HG02759 (cell line): ENCODE data around the gene DOCK7.
"Not testable (repeated sequence)": the region's sequence is repeated elsewhere in the genome, so short reads cannot be mapped to it uniquely, and the experiment has no call there.

ENCODE experiments used
- ATAC-seq: cut with Tn5 transposase; IDR thresholded peaks from one replicate; pipeline ENCODE4 v1.9.1; 2021; ENCODE audit warnings: mild to moderate bottlenecking, moderate library complexity; ENCODE audit not compliant: unreplicated experiment

DOCK7 gene

DNA sequence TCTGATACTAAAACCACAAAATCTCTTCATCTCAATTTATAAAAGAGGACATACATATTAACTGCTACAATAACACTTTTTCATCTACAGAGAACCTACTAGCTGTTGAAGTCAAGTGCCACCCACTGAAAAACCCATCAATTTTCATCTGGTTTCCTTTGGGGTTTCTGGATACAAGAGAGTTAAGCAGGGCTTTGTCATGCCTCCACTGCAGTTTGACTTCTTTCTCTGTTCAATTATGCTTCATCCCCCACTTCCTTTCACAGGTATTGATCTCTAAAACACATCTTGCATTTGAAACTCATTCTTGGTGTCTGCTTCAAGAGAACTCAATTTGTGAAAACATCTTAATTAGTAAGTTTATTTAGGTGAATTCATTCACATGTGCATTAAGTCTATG, 151.3 kb downstream of the DOCK7 start:
- no peak for ATAC-seq

DNA sequence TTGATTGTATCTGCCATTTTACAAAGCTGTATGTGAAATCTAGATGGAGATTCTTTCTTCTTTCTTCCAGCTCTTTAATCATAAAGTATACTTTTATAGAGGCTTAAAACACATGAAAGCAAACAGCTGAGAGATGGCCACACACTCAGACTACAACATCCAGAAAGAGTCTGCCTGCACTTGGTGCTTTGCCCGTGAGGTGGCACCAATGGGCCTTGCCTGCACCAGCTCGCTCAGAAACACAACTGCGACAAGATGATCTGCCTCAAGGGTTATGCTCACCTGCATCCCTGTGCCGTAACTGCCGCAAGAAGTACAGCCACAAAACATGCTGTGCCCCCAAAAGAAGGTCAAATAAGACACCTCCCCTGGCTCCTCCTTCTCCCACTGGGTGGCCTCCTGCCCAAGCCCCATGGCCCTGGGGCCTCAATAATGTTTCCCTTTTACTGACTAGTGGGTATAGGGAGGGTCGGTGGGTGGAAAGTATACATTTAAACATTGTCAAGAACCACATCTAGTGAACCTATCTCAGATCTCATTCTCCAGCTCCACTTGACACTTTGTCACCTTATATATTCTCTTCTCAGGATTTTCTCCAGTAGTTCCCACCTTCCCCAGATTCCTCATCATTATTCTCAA, 157.6 kb downstream of the DOCK7 start:
- no peak for ATAC-seq

DNA sequence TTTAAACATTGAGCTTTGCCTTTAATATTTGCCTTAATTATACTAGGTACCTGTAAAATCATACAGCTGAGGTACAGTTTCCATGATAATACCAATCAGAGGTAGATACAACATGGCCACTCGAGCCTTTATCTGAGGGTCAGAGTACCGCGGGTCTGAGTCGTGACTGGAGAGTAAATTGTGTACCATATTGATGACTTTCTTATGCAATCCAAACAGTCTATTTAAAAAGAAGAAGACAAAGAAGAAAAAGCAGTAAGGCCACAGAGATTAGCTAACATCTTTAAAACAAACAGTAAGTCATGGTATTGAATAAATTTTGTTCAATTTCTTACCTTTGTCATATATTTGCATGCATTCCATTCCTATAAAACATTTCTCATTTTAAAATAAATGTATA, 159.0 kb downstream of the DOCK7 start:
- no peak for ATAC-seq

DNA sequence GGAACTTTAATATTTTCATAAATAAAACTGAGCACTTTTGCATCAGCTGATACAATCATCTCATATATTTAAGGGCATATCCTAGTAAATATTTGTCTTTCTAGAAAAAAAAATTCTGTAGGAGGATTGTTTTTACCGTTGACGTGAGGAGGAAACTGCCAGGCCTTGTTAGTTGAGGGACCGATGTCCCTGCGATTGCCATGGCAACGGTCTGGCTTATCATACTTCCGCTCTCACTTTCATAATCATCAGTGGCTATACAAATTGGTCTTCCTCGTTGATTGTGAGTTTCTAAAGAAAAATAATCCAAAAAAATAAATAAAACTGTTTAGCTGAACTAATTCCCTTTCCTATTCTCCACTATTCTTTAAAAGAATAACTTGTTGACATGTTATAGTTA, 160.2 kb downstream of the DOCK7 start:
- no peak for ATAC-seq

DNA sequence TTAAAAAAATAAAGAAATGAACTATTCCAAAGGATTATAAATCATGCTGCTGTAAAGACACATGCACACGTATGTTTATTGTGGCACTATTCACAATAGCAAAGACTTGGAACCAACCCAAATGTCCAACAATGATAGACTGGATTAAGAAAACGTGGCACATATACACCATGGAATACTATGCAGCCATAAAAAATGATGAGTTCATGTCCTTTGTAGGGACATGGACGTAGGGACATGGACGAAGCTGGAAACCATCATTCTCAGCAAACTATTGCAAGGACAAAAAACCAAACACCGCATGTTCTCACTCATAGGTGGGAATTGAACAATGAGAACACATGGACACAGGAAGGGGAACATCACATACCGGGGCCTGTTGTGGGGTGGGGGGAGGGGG, 160.8 kb downstream of the DOCK7 start:
- not testable (repeated sequence) for ATAC-seq

DNA sequence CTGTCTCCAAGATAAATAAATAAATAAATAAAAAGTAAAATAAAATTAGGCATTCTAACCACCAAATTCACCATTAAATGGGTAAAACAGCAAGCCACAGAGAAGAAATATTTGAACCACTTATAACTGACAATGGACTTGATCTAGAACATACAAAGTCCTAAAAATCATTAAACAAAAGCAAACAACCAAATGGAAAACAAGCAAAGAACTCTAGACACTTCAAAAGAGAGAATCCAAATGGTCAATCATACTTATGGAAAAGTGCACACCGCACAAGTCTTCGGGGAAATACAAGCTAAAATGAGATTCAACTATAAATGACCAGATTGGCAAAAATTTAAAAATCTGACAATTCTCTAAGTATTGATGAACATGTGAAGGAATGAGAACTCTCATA, 164.3 kb downstream of the DOCK7 start:
- ATAC-seq: no peak

DNA sequence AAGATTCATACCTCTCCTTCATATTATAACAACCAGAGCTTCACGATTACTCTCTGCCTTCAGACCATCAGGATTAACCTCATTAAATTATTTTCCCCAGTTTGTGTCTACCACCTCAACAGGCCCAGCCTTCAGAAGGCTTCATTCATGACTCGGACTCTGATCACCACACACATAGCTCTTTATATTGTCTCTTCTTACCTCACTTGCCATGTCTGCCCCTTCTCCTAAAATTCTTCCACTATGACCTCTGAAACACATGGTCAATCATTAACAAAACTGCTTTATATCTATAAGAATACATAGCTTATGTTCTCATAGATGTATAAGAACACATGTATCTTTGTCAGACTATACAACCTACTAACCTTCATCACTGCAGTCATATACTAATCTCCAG, 171.6 kb downstream of the DOCK7 start:
- ATAC-seq: no peak

DNA sequence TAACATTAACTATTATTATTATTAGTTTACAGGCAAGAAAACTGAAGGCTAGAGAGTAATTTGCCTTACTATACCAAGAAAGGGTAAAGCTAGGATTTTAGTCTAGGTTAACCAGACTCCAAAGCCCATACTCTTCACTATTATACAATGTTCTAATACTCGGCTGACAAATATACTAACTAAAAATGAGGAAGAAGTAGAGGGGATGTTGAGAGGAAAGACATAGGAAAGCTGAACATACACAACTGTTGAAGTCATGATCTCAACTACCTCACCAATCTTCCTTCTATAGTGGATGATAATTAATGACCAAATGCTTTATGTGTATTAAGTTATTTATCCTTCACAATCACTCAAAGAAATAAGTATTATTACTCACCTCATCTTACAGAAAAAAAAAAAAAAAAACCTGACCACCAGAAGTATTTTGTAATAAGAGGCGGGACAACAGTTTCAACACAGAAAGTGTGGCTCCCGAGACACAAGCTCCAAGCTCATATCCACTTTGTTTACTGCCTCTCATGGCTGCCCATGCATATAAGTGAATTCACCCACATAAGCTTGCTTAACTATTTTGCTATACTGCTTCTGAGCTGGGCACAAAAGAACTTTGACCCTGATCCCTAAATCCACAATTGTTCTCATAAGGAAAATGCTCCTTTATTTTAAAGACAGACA, 173.3 kb downstream of the DOCK7 start:
- ATAC-seq: no peak

DNA sequence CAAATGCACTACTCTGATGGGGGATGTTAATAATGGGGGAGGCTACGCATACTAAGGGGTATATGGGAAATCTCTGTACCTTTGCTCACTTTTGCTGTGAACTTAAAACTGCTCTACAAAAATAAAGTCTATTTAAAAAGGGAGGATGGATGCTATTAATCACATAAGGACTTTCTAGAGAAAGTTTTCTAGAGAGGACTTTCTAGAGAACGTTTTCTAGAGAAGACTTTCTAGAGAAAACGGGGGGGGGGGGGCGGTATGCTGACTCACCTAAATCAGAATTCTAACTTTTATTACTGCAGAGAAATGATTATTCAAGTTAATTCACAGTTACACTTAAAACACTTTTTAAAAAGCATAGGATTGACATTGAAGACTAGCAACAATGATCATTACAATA, 175.2 kb downstream of the DOCK7 start:
- no peak for ATAC-seq

DNA sequence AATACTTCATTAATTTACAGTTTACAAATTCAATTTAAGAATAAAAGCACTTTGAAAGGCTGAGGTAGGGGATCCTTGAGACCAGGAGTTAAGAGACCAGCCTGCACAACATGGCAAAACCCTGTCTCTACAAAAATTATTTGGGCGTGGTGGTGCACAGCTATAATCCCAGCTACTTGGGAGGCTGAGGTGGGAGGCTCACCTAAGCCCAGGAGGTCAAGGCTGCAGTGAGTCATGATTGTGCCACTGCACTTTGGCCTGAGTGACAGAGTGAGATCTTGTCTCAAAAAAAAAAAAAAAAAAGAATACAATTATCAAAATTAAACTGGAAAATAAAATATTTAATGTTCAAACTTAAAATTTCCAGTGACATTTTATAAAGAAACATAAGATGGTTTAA, 179.2 kb downstream of the DOCK7 start:
- no peak for ATAC-seq

DNA sequence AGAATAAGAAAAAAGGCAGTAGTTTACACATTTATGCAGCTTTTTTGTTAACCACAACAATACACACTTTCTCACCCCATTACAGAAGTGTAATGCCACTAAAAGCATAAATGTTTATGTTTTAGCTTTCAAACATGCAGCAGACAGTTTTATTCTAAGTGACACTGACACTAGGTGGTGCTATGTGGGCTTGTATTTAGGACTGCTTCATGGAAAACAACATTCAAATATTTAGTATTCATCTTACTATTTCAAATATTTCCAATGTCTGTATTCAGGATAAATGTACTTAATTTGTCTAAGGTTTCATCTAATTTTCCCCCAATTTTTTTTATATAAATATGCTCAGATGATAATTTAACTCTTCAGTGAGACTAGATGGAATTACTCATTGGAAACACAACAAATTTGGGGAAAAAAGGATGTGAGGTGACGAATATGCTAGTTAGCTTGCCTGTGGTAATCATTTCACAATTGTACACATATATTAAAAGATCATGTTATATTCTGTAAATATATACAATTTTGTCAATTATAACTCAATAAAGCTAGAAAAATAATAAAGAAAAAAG, 179.9 kb downstream of the DOCK7 start:
- no peak for ATAC-seq

DNA sequence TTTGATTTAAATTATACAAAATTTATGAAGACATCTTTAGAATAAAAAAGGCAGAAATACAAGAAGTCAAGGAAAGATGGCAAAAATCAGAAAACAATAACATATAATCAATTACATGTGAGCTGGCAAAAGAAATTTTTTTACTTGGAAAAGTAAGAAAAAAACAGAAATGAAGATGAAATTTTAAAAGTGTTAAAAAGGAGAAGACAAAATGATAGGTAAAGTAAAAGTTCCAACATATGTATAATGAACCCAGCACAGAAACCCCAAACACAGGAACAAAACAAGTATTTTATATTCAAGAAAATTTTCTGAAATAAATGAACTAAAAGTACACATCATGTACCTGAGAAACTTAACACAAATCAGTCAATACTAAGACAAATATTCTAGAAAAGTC, 188.0 kb downstream of the DOCK7 start:
- ATAC-seq: no peak

DNA sequence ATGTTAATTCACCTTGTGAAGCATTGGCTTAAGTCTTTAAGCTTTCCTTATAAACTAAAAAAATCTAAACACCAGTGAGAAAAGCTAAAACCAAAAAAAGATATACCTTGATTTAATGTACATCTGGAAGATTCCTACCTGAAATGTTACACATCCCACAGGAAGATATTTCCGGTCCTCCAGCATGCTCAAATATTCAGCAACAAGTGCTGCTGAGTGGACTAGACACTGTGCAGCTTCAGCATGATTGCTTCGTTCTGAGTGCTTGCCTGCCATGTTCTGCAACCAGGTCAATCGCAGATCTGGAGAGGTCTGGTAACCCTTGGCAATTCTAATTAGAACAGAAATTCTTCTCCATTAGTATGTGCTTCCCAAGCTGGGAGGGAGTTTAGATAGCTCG, 194.0 kb downstream of the DOCK7 start:
- ATAC-seq: no peak

DNA sequence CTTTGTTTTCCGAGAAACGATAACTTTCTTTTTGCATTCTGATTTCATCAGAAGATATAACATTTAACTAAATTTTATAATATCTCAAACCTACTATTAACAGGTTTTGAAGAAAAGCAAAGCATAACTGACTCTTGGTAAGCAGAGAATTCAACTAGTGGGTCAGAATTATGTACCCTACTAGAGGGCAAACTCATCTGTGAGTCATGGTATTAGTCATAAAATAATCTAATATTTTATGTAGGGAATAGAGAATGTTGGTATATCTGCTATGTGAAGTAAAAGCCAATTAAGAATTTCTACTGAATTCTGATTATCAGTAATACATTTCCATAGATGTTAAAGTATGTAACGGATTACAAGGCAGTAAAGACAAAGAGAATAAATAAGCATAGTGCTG, 194.5 kb downstream of the DOCK7 start:
- ATAC-seq: no peak

DNA sequence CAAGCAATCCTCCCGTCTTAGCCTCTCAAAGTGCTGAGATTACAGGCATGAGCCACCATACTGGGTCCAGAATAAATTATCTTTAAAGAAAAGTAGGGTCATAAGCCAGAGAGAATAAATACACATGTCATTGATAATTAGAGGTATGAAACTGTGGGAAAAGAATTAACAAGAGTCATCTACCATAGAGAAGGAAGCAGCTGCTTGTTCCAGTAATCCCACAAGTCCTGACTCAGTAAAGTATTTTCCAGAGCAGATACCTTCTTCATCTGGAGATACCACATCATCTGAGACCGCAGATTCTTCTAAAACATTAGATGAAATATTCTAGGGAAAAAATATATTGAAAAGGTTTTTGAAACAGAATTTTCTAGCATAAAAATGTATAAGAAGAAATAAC, 195.7 kb downstream of the DOCK7 start:
- ATAC-seq: no peak

DNA sequence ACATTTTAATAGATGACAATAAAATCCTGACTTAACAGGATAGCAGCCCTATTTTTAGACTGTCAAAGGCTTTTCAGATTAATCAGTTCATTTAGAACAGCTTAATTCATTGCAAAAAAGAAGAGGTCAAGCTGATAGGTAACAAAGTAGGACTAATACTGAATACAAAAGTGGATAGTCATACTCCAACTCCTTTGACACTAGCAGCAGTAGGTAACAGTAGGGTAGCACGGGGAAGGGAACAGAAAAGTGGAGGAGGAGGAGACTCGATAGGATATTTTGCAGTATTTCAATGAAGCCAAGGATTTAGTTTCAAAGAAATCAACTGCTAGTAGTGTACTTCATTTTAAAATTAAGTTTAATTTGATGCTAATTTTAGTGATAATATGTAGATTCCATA, 200.2 kb downstream of the DOCK7 start:
- ATAC-seq: no peak

DNA sequence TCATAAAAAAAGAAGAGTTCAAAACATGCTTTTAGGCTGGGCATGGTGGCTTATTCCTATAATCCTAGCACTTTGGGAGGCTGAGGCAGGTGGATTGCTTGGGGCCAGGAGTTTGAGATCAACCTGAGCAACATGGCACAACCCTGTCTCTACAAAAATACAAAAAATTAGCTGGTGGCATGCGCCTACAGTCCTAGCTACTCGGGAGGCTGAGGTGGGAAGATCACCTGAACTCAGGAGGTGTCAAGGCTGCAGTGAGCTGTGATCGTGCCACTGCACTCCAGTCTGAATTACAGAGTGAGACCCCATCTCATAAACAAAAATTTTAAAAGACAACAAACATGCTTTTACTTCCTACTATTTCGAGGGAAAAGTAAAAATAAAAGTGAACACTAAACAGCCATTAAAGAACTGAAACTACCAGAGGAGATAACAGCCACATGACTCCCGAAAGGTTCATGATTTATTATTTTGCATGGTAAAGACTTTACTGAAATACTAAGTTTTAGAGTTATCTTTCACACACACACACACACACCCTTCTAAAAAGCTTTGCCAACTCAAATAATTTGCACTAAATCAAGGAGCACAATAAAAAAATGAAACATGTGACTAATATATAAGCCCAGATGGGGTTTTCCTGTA, 203.2 kb downstream of the DOCK7 start:
- ATAC-seq: no peak

DNA sequence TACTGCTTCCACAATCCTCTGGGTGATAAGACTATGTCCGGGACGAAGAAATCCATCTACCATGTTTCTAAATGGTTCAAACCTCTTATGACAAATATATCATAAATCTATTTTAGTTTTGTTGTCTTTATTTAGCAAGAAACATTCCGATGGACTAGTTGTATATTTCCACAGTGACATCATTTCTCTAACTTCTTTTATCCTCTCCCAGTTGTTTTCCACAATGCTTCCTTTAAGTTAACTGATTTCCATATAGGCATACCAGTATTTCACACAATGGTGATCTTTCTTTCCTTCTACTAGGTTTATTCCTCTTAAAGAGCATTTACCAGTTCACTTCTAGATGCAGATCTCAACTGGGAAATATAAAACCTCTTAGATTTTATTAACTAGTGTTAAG, 206.5 kb downstream of the DOCK7 start:
- no peak for ATAC-seq

DNA sequence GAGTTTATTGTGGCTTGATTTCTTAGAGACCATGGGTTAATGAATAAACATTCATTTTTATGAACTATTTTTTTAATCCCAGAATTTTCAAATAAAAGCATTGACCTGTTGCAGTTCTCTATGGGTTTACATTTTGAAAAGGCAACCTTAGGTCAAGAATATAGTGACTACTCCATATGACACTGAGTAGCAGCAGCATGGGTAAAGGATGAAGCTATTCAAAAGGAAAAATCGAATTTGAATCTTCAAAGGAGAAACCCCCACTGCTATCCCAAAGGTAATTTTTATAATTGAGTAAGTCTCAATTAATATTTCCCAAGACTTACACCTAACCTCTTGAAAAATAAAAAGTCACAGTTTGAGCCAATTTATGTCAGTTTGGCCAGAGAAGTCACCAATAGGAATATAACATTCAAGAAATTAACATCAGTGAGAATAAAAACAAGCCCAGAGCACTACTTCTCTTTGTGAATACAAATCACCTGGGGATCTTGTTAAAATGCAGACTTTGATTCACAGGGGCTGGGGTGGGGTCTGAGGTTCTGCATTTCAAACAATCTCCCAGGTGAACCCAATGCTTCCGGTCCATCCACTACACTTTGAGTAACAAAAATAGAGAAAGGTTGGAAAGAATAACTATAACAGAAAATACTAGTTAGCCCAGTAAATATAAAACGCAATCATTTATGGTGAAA, 211.5 kb downstream of the DOCK7 start:
- no peak for ATAC-seq

DNA sequence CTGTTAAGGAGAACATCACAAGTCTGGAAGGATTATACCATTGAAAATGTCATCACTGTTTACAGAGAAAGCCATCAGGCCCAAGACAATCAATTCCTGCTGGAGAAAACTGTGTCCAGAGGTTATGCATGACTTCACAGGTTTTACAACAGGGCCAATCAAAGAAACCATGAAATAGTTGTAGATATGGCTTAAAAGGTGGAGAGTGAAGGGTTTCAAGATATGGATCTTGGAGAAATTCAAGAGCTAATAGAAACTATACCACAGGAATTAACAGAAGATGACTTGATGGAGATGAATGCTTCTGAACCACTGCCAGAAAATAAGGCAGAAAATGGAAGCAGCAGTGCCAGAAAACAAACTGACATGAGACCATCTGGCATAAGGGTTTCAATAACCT, 221.1 kb downstream of the DOCK7 start:
- no peak for ATAC-seq

DNA sequence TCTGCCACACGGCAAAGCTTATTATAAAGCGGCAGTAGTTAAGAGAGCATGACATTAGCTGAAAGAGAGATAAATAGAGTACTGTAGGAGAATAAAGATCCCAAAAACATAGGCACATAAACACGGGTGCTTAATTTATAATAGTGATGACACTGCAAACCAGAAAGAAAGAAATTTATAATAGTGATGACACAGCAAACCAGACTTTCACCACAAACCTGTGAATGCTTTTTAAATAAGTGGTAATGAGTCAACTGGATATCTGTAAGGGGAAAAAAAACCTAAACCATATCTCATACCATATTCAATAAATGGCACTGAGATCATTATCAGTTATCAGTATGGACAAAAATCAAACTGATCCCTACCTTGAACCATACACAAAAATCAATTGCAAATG, 225.8 kb downstream of the DOCK7 start:
- ATAC-seq: no peak

DNA sequence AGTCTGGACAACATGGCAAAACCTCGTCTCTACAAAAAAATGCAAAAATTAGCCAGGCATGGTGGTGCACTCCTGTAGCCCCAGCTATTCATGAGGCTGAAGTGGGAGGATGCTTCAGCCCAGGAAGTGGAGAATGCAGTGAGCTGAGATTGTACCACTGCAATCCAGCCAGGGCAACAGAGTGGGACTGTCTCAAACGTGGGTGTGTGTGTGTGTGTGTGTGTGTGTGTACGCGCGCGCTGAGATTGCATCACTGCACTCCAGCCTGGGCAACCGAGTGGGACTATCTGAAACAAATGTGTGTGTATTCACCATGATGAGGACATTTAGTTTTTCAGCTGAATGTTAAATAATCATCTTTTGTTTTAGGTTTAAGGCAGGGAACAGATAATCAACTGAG, 230.2 kb downstream of the DOCK7 start:
- no peak for ATAC-seq
